H1 (cell line): ENCODE measurements around the gene SMIM8. TPM values are rescaled to one million over a fixed set of nuclear protein-coding genes. Genes with fewer than 3 reads are reported as not detected.

ENCODE experiments used
- polyA plus RNA-seq, 7 experiments: library from polyadenylated mRNA; depleted of rRNA in 3 of 7; stranded (reverse) in 5 of 7; unstranded in 2 of 7; fragments of >200 nt in 5 of 7; fragments of 200-250 nt in 2 of 7; gene quantifications; 1 replicate in 5 of 7; 2 replicates in 1 of 7; 4 replicates in 1 of 7; pipeline versions ENCODE4 v1.2.1 to v1.2.3, GENCODE V29; 2011 to 2013; ENCODE audit warnings: missing spikeins in 2 of 7, mixed read lengths in 2 of 7
- total RNA-seq: library from RNA; stranded (reverse); fragmentation: NEBNext Ultra II Directional; extraction: Animal tissue kit (Norgen Biotek cat#: 25700); gene quantifications from 2 replicates; pipeline ENCODE4 v1.2.1, GENCODE V29; 2021
- TF ChIP-seq, protein P1 (sequence below): fragments of 300-600 bp; sonication (generic); IDR thresholded peaks from 2 replicates; pipeline ENCODE4 v1.7.1; 2012; ENCODE audit warnings: low read length, moderate library complexity, mild to moderate bottlenecking, inconsistent platforms; ENCODE audit not compliant: insufficient replicate concordance

SMIM8 gene
- total and polyA plus RNA-seq, 2 of the 8 experiments (the other 6 are each of a cell fraction or from before 2014, with no cell fraction given): 3.0 to 10.7 TPM

DNA sequence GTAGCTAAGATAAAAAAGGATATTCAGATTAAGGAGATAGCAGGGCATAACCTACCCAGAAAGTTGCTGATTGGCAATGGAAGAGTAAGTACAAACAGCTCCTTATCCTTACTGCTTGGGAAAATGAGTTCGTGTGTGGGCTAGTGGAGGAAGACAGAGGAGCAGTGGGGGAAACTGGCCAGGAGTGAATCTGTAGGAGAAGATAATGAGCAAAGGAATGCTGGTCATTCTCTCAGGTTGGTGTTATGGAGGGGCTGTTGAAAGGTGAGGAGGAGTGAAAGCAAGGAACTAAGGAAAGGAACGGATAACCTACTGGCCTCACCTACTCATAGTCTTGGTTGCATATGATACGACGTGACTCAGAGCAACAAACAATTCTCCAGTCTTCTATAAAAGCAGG is 14.0 kb downstream of the SMIM8 start (continued):
- TF ChIP-seq, protein P1, sequence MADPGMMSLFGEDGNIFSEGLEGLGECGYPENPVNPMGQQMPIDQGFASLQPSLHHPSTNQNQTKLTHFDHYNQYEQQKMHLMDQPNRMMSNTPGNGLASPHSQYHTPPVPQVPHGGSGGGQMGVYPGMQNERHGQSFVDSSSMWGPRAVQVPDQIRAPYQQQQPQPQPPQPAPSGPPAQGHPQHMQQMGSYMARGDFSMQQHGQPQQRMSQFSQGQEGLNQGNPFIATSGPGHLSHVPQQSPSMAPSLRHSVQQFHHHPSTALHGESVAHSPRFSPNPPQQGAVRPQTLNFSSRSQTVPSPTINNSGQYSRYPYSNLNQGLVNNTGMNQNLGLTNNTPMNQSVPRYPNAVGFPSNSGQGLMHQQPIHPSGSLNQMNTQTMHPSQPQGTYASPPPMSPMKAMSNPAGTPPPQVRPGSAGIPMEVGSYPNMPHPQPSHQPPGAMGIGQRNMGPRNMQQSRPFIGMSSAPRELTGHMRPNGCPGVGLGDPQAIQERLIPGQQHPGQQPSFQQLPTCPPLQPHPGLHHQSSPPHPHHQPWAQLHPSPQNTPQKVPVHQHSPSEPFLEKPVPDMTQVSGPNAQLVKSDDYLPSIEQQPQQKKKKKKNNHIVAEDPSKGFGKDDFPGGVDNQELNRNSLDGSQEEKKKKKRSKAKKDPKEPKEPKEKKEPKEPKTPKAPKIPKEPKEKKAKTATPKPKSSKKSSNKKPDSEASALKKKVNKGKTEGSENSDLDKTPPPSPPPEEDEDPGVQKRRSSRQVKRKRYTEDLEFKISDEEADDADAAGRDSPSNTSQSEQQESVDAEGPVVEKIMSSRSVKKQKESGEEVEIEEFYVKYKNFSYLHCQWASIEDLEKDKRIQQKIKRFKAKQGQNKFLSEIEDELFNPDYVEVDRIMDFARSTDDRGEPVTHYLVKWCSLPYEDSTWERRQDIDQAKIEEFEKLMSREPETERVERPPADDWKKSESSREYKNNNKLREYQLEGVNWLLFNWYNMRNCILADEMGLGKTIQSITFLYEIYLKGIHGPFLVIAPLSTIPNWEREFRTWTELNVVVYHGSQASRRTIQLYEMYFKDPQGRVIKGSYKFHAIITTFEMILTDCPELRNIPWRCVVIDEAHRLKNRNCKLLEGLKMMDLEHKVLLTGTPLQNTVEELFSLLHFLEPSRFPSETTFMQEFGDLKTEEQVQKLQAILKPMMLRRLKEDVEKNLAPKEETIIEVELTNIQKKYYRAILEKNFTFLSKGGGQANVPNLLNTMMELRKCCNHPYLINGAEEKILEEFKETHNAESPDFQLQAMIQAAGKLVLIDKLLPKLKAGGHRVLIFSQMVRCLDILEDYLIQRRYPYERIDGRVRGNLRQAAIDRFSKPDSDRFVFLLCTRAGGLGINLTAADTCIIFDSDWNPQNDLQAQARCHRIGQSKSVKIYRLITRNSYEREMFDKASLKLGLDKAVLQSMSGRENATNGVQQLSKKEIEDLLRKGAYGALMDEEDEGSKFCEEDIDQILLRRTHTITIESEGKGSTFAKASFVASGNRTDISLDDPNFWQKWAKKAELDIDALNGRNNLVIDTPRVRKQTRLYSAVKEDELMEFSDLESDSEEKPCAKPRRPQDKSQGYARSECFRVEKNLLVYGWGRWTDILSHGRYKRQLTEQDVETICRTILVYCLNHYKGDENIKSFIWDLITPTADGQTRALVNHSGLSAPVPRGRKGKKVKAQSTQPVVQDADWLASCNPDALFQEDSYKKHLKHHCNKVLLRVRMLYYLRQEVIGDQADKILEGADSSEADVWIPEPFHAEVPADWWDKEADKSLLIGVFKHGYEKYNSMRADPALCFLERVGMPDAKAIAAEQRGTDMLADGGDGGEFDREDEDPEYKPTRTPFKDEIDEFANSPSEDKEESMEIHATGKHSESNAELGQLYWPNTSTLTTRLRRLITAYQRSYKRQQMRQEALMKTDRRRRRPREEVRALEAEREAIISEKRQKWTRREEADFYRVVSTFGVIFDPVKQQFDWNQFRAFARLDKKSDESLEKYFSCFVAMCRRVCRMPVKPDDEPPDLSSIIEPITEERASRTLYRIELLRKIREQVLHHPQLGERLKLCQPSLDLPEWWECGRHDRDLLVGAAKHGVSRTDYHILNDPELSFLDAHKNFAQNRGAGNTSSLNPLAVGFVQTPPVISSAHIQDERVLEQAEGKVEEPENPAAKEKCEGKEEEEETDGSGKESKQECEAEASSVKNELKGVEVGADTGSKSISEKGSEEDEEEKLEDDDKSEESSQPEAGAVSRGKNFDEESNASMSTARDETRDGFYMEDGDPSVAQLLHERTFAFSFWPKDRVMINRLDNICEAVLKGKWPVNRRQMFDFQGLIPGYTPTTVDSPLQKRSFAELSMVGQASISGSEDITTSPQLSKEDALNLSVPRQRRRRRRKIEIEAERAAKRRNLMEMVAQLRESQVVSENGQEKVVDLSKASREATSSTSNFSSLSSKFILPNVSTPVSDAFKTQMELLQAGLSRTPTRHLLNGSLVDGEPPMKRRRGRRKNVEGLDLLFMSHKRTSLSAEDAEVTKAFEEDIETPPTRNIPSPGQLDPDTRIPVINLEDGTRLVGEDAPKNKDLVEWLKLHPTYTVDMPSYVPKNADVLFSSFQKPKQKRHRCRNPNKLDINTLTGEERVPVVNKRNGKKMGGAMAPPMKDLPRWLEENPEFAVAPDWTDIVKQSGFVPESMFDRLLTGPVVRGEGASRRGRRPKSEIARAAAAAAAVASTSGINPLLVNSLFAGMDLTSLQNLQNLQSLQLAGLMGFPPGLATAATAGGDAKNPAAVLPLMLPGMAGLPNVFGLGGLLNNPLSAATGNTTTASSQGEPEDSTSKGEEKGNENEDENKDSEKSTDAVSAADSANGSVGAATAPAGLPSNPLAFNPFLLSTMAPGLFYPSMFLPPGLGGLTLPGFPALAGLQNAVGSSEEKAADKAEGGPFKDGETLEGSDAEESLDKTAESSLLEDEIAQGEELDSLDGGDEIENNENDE: no peak
